SK-N-SH (cell line): ENCODE measurements around the gene SLC2A13.

ENCODE experiments used
- ELF1 ChIP-seq: IDR thresholded peaks from 2 replicates; pipeline ENCODE4 v1.4.0; 2012
- EZH2phosphoT487 ChIP-seq: fragments of 200-600 bp; sonication (generic); IDR thresholded peaks from 2 replicates; pipeline ENCODE4 v1.6.1; 2017; ENCODE audit warnings: low read depth, mixed run types, mild to moderate bottlenecking, antibody characterized with exemption, moderate library complexity, borderline replicate concordance
- NRF1 ChIP-seq: IDR thresholded peaks from 2 replicates; pipeline ENCODE4 v1.6.1; 2012; ENCODE audit warnings: low read depth, mild to moderate bottlenecking, low read length
- POLR2AphosphoS5 ChIP-seq: IDR thresholded peaks from 2 replicates; pipeline ENCODE4 v1.6.1; 2012; ENCODE audit warnings: low read depth, low read length
- RCOR1 ChIP-seq: fragments of 150-350 bp; IDR thresholded peaks from 2 replicates; pipeline ENCODE4 v1.6.1; 2017; ENCODE audit warnings: antibody characterized with exemption, low read length
- TEAD4 ChIP-seq: IDR thresholded peaks from 2 replicates; pipeline ENCODE4 v1.4.0; 2012; ENCODE audit warnings: mild to moderate bottlenecking, borderline replicate concordance; ENCODE audit not compliant: insufficient read depth
- TF ChIP-seq, protein P1 (sequence below): fragments of 200-600 bp; sonication (generic); IDR thresholded peaks from 2 replicates; pipeline ENCODE4 v1.6.1; 2017; ENCODE audit warnings: antibody characterized with exemption, mild to moderate bottlenecking, moderate library complexity
- TF ChIP-seq, protein P2 (sequence below): IDR thresholded peaks from 2 replicates; pipeline ENCODE4 v1.4.0; 2012; ENCODE audit warnings: low read depth, borderline replicate concordance

GRCh38 chr12:40127408-40127807 is 21.5 kb upstream of the SLC2A13 start:
- TF ChIP-seq, protein P1, sequence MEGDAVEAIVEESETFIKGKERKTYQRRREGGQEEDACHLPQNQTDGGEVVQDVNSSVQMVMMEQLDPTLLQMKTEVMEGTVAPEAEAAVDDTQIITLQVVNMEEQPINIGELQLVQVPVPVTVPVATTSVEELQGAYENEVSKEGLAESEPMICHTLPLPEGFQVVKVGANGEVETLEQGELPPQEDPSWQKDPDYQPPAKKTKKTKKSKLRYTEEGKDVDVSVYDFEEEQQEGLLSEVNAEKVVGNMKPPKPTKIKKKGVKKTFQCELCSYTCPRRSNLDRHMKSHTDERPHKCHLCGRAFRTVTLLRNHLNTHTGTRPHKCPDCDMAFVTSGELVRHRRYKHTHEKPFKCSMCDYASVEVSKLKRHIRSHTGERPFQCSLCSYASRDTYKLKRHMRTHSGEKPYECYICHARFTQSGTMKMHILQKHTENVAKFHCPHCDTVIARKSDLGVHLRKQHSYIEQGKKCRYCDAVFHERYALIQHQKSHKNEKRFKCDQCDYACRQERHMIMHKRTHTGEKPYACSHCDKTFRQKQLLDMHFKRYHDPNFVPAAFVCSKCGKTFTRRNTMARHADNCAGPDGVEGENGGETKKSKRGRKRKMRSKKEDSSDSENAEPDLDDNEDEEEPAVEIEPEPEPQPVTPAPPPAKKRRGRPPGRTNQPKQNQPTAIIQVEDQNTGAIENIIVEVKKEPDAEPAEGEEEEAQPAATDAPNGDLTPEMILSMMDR, result no peak
- no peak for TF ChIP-seq RCOR1
- TF ChIP-seq, protein P2, sequence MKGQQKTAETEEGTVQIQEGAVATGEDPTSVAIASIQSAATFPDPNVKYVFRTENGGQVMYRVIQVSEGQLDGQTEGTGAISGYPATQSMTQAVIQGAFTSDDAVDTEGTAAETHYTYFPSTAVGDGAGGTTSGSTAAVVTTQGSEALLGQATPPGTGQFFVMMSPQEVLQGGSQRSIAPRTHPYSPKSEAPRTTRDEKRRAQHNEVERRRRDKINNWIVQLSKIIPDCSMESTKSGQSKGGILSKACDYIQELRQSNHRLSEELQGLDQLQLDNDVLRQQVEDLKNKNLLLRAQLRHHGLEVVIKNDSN, result no peak
- no peak for TF ChIP-seq POLR2AphosphoS5
- no peak for TF ChIP-seq EZH2phosphoT487
- no peak for TF ChIP-seq ELF1
- no peak for TF ChIP-seq NRF1
- no peak for TF ChIP-seq TEAD4
